Measurements from ENCODE around the gene GNAT2.

GRCh38 chr1:109634292-109634691, 14.9 kb upstream of the GNAT2 start:
- TF ChIP-seq CTCF (IDR thresholded peaks at IDR 0.05 in 4 of 5, conservative IDR thresholded peaks at IDR 0.05 in 1 of 5) (no peak), POLR2A (IDR thresholded peaks at IDR 0.05) (no peak)
